HL-60 (cell line): Measurements from ENCODE around the gene TMEM74B.

ENCODE experiments used
- DNase-seq, 2 experiments: peaks; one replicate each; pipeline ENCODE4 v3.0.0-alpha.2; 2010 to 2020; ENCODE audit warnings: low read depth in 1 of 2, low spot score in 1 of 2
- H3K27ac ChIP-seq: fragments of 250-450 bp; sonication (Bioruptor Pico); replicated peaks from 2 replicates; pipeline ENCODE4 v1.5.1; 2020; ENCODE audit warnings: mild to moderate bottlenecking, moderate library complexity
- H3K27me3 ChIP-seq: fragments of 250-450 bp; sonication (Bioruptor Pico); 2 replicates; pipeline ENCODE4 v1.5.1; 2021; ENCODE audit warnings: mild to moderate bottlenecking, moderate library complexity; ENCODE audit not compliant: insufficient read depth, poor library complexity, severe bottlenecking
- H3K4me3 ChIP-seq: replicated peaks from 2 replicates; pipeline ENCODE4 v1.5.1; 2011; ENCODE audit warnings: mild to moderate bottlenecking, control low read depth, low read length; ENCODE audit not compliant: insufficient read depth
- CTCF ChIP-seq: IDR thresholded peaks from one replicate; pipeline ENCODE4 v1.5.1; 2011; ENCODE audit warnings: low read length, control low read depth, inconsistent platforms; ENCODE audit not compliant: insufficient read depth
- GABPA ChIP-seq: IDR thresholded peaks from 2 replicates; pipeline ENCODE4 v1.6.1; 2012; ENCODE audit warnings: low read depth
- POLR2AphosphoS5 ChIP-seq: IDR thresholded peaks from 2 replicates; pipeline ENCODE4 v1.6.1; 2012; ENCODE audit warnings: low read depth
- REST ChIP-seq: IDR thresholded peaks from 2 replicates; pipeline ENCODE4 v1.6.1; 2012; ENCODE audit warnings: low read depth; ENCODE audit not compliant: insufficient replicate concordance
- SPI1 ChIP-seq: IDR thresholded peaks from 2 replicates; pipeline ENCODE4 v1.6.1; 2012; ENCODE audit warnings: low read depth, mild to moderate bottlenecking, borderline replicate concordance

Gene TMEM74B

GRCh38 chr20:1202762-1203504, 18.2 kb upstream of the TMEM74B start, which contains the start of gene C20orf202:
Gene C20orf202, plus strand, starts transcription at chr20:1203454. Its CDS starts 132 bp downstream, at chr20:1203586.
- no peak for DNase-seq
- Histone ChIP-seq H3K27me3 (no peaks in the 10 kb centered on the region), H3K4me3 (no peak within 1 kb of the TSS), H3K27ac (no peak within 1 kb of the TSS)
- TF ChIP-seq GABPA (no peak), SPI1 (no peak), POLR2AphosphoS5 (no peak), REST (no peak), CTCF (no peak)

GRCh38 chr20:1199964-1200363, 15.2 kb upstream of the TMEM74B start:
- Histone ChIP-seq H3K4me3 (no peak overlapping the region), H3K27ac (no peak overlapping the region), H3K27me3 (no peaks in the 10 kb centered on the region)
- no peak for TF ChIP-seq GABPA
- no peak for TF ChIP-seq CTCF
- TF ChIP-seq REST = no peak
- DNase-seq = no peak

GRCh38 chr20:1199212-1199873, 14.6 kb upstream of the TMEM74B start:
- Histone ChIP-seq H3K27me3 (no peaks in the 10 kb centered on the region), H3K4me3 (no peak overlapping the region), H3K27ac (no peak overlapping the region)
- no peak for TF ChIP-seq POLR2AphosphoS5
- TF ChIP-seq SPI1 = no peak
- DNase-seq = no peak

GRCh38 chr20:1198751-1199150, 14.0 kb upstream of the TMEM74B start:
- DNase-seq = no peak
- H3K27ac ChIP-seq = no peak overlapping the region
- TF ChIP-seq GABPA (no peak), SPI1 (no peak), REST (no peak), POLR2AphosphoS5 (no peak)
- H3K4me3 ChIP-seq = no peak overlapping the region
- H3K27me3 ChIP-seq = no peaks in the 10 kb centered on the region
